A549 (cell line): ENCODE data around the gene CHD9.

ENCODE experiments used
- CTCF ChIP-seq: fragments of >200 bp; sonication (Bioruptor Twin); formaldehyde crosslinking; IDR thresholded peaks from 3 replicates; pipeline ENCODE4 v1.5.1; 2016
- EHMT2 ChIP-seq: fragments of 200-600 bp; sonication (generic); IDR thresholded peaks from 2 replicates; pipeline ENCODE4 v1.6.1; 2016; ENCODE audit warnings: antibody characterized with exemption, low read depth, mild to moderate bottlenecking, moderate library complexity
- EP300 ChIP-seq, 2 experiments: fragments of >200 bp; sonication (Bioruptor Twin); formaldehyde crosslinking; IDR thresholded peaks; 2 replicates in 1 of 2; 3 replicates in 1 of 2; pipeline ENCODE4 v1.6.1; 2016 to 2017
- JUN ChIP-seq, 2 experiments: fragments of >200 bp; sonication (Bioruptor Twin); formaldehyde crosslinking; IDR thresholded peaks; 2 replicates in 1 of 2; 3 replicates in 1 of 2; pipeline ENCODE4 v1.6.1; 2016 to 2017
- MAFK ChIP-seq: fragments of 450-650 bp; IDR thresholded peaks from 2 replicates; pipeline ENCODE4 v1.6.1; 2014; ENCODE audit not compliant: partially characterized antibody
- PBX3 ChIP-seq: IDR thresholded peaks from 2 replicates; pipeline ENCODE4 v1.6.1; 2012
- POLR2A ChIP-seq: IDR thresholded peaks from 2 replicates; pipeline ENCODE4 v1.6.1; 2012; ENCODE audit warnings: mild to moderate bottlenecking, low read length
- RAD21 ChIP-seq, 2 experiments: fragments of >200 bp in 1 of 2; sonication (Bioruptor Twin) in 1 of 2; formaldehyde crosslinking in 1 of 2; IDR thresholded peaks in 1 of 2; conservative IDR thresholded peaks in 1 of 2; 2 replicates in 1 of 2; 3 replicates in 1 of 2; pipeline ENCODE4 v1.6.1; 2012 to 2018; ENCODE audit warnings: inconsistent platforms in 1 of 2
- ZC3H11A ChIP-seq: fragments of 450-650 bp; IDR thresholded peaks from 2 replicates; pipeline ENCODE4 v1.6.1; 2014; ENCODE audit warnings: antibody characterized with exemption, mild to moderate bottlenecking
- TF ChIP-seq, protein P1 (sequence below): fragments of 200-600 bp; sonication (generic); IDR thresholded peaks from 2 replicates; pipeline ENCODE4 v1.6.1; 2016; ENCODE audit warnings: antibody characterized with exemption, mild to moderate bottlenecking, moderate library complexity
- TF ChIP-seq, protein P2 (sequence below): IDR thresholded peaks from 2 replicates; pipeline ENCODE4 v1.6.1; 2012
- TF ChIP-seq, protein P3 (sequence below): IDR thresholded peaks from 2 replicates; pipeline ENCODE4 v1.6.1; 2012; ENCODE audit warnings: low read depth, borderline replicate concordance

DNA sequence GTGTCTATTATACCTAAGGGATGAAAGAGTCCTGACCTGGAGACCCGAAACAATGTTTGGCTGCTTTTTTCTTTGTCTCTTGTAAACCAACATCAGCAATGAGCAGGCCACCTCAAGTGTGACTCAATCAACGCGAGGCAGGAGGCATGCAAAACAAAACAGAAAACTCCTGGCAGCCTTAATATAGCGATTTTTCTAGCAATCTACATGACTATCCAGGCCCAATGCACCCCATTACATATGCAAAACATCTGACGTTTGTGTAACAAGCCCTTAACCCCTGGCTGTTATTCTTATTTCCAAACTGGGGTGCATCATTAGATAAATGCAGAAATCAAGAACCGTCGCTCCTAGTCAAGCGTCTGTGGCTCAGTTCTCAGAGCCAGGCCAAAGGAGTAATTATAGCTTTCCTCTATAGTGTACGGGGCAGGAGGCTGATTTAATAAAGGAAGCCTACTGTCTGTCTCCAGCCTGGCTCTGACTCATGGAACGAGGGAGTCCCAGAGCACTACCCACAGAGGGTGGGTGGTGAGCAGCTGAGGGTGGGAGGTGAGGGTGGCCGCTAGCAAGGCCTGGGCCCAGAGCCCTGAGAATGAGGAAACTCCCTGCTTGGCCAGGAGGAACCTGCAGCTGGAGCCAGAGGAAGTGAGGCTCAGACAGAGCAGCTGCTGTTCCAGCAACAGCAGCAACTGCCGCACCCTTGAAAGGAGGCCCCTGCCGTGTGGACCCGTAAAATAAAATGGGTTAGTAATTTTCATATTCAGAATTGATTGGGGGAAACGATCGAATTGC, 43.9 kb downstream of the CHD9 start:
- no peak for TF ChIP-seq ZC3H11A
- TF ChIP-seq, protein P1, sequence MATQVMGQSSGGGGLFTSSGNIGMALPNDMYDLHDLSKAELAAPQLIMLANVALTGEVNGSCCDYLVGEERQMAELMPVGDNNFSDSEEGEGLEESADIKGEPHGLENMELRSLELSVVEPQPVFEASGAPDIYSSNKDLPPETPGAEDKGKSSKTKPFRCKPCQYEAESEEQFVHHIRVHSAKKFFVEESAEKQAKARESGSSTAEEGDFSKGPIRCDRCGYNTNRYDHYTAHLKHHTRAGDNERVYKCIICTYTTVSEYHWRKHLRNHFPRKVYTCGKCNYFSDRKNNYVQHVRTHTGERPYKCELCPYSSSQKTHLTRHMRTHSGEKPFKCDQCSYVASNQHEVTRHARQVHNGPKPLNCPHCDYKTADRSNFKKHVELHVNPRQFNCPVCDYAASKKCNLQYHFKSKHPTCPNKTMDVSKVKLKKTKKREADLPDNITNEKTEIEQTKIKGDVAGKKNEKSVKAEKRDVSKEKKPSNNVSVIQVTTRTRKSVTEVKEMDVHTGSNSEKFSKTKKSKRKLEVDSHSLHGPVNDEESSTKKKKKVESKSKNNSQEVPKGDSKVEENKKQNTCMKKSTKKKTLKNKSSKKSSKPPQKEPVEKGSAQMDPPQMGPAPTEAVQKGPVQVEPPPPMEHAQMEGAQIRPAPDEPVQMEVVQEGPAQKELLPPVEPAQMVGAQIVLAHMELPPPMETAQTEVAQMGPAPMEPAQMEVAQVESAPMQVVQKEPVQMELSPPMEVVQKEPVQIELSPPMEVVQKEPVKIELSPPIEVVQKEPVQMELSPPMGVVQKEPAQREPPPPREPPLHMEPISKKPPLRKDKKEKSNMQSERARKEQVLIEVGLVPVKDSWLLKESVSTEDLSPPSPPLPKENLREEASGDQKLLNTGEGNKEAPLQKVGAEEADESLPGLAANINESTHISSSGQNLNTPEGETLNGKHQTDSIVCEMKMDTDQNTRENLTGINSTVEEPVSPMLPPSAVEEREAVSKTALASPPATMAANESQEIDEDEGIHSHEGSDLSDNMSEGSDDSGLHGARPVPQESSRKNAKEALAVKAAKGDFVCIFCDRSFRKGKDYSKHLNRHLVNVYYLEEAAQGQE: no peak
- TF ChIP-seq PBX3: no peak
- TF ChIP-seq EHMT2: no peak
- TF ChIP-seq, protein P2, sequence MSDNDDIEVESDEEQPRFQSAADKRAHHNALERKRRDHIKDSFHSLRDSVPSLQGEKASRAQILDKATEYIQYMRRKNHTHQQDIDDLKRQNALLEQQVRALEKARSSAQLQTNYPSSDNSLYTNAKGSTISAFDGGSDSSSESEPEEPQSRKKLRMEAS: no peak
- TF ChIP-seq CTCF: no peak
- no peak for TF ChIP-seq RAD21 (conservative IDR thresholded peaks at IDR 0.05 in 1 of 2, IDR thresholded peaks at IDR 0.05 in 1 of 2)
- no peak for TF ChIP-seq EP300 (IDR thresholded peaks at IDR 0.05)
- no peak for TF ChIP-seq JUN (IDR thresholded peaks at IDR 0.05)
- no peak for TF ChIP-seq MAFK
- TF ChIP-seq, protein P3, sequence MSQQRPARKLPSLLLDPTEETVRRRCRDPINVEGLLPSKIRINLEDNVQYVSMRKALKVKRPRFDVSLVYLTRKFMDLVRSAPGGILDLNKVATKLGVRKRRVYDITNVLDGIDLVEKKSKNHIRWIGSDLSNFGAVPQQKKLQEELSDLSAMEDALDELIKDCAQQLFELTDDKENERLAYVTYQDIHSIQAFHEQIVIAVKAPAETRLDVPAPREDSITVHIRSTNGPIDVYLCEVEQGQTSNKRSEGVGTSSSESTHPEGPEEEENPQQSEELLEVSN: no peak
- 0 out of 2 replicates have a peak, but pooled peaks have one; percentile 17 for TF ChIP-seq POLR2A
